Mucosa of rectum (tissue), 2 donors: ENCODE data around the gene POLD2.
A peak's percentile ranks its signal among the peaks of the same experiment; 100 is the strongest.

Source experiments
- H3K27ac ChIP-seq, 2 donors: one replicate each; pipeline ENCODE4 v1.7.0; 2013; ENCODE audit warnings: inconsistent platforms in 2 of 2, low read depth in 2 of 2, low read length in 2 of 2
- H3K27me3 ChIP-seq, 2 donors: one replicate each; pipeline ENCODE4 v1.7.0; 2013; ENCODE audit warnings: low read length in 2 of 2; ENCODE audit not compliant: control insufficient read depth in 2 of 2, insufficient read depth in 2 of 2
- H3K36me3 ChIP-seq, 2 donors: one replicate each; pipeline ENCODE4 v1.7.0; 2013; ENCODE audit warnings: low read length in 2 of 2; ENCODE audit not compliant: control insufficient read depth in 2 of 2, insufficient read depth in 2 of 2
- H3K4me1 ChIP-seq, 2 donors: one replicate each; pipeline ENCODE4 v1.7.0; 2013; ENCODE audit warnings: low read length in 2 of 2, mild to moderate bottlenecking in 1 of 2; ENCODE audit not compliant: control insufficient read depth in 2 of 2, insufficient read depth in 2 of 2
- H3K4me3 ChIP-seq, 2 donors: one replicate each; pipeline ENCODE4 v1.7.0; 2013; ENCODE audit warnings: low read length in 2 of 2
- H3K9ac ChIP-seq, 2 donors: one replicate each; pipeline ENCODE4 v1.7.0; 2013; ENCODE audit warnings: low read length in 2 of 2, low read depth in 1 of 2, mild to moderate bottlenecking in 1 of 2
- H3K9me3 ChIP-seq, 2 donors: one replicate each; pipeline ENCODE4 v1.7.0; 2013; ENCODE audit warnings: low read length in 2 of 2; ENCODE audit not compliant: control insufficient read depth in 2 of 2
- donor health status: healthy.
- donor health status: Normal muscosa, but diverticular disease.

POLD2 gene

GRCh38 chr7:44079331-44080021 lies 43.9 kb downstream of the POLD2 start:
- Histone ChIP-seq H3K27me3 (no peaks in the 10 kb centered on the region), H3K4me1 (peaks cover 4 to 9% of the 10 kb centered on the region in 2 donors), H3K9me3 (no peaks in the 10 kb centered on the region), H3K4me3 (no peak overlapping the region), H3K9ac (no peak overlapping the region), H3K27ac (no peak overlapping the region), H3K36me3 (peaks cover 37 to 55% of the 10 kb centered on the region in 2 donors)

- Histone ChIP-seq H3K9me3 (no peaks in the 10 kb centered on the region), H3K4me1 (peaks cover 14 to 16% of the 10 kb centered on the region in 2 donors), H3K4me3 (no peak overlapping the region), H3K27me3 (no peaks in the 10 kb centered on the region), H3K27ac (no peak overlapping the region), H3K36me3 (peaks cover 37 to 55% of the 10 kb centered on the region in 2 donors), H3K9ac (no peak overlapping the region)
Observed at GRCh38 chr7:44078521-44078920, 44.8 kb downstream of the POLD2 start.

- H3K4me1 ChIP-seq: peaks cover 22 to 24% of the 10 kb centered on the region in 2 donors
- no peak overlapping the region for H3K4me3 ChIP-seq
- H3K36me3 ChIP-seq: peaks cover 39 to 62% of the 10 kb centered on the region in 2 donors
- no peak overlapping the region for H3K27ac ChIP-seq
- no peak overlapping the region for H3K9ac ChIP-seq
- no peaks in the 10 kb centered on the region for H3K9me3 ChIP-seq
- H3K27me3 ChIP-seq: no peaks in the 10 kb centered on the region
Observed at GRCh38 chr7:44077681-44078091, 45.7 kb downstream of the POLD2 start.

GRCh38 chr7:44077061-44077460 lies 46.3 kb downstream of the POLD2 start:
- H3K27ac ChIP-seq: no peak overlapping the region
- no peak overlapping the region for H3K9ac ChIP-seq

GRCh38 chr7:44076101-44076895 lies 47.0 kb downstream of the POLD2 start:
- H3K27ac ChIP-seq: no peak overlapping the region
- H3K4me1 ChIP-seq: peaks cover 30 to 36% of the 10 kb centered on the region in 2 donors
- peaks cover 40 to 65% of the 10 kb centered on the region in 2 donors for H3K36me3 ChIP-seq

More at GRCh38 chr7:44077061-44077460, 46.3 kb downstream of the POLD2 start:
- Histone ChIP-seq H3K9me3 (no peaks in the 10 kb centered on the region), H3K27me3 (no peaks in the 10 kb centered on the region), H3K36me3 (peaks cover 40 to 65% of the 10 kb centered on the region in 2 donors), H3K4me3 (no peak overlapping the region), H3K4me1 (peaks cover 28 to 30% of the 10 kb centered on the region in 2 donors)

GRCh38 chr7:44075296-44076075 lies 47.9 kb downstream of the POLD2 start:
- no peak overlapping the region for H3K27ac ChIP-seq
- H3K9ac ChIP-seq: no peak overlapping the region
- no peaks in the 10 kb centered on the region for H3K27me3 ChIP-seq
- H3K4me3 ChIP-seq: no peak overlapping the region
- peaks cover 23 to 35% of the 10 kb centered on the region in 2 donors for H3K4me1 ChIP-seq
- H3K36me3 ChIP-seq: peaks cover 40 to 60% of the 10 kb centered on the region in 2 donors
- H3K9me3 ChIP-seq: no peaks in the 10 kb centered on the region

More at GRCh38 chr7:44076101-44076895, 47.0 kb downstream of the POLD2 start:
- Histone ChIP-seq H3K9ac (no peak overlapping the region), H3K9me3 (no peaks in the 10 kb centered on the region), H3K4me3 (no peak overlapping the region), H3K27me3 (no peaks in the 10 kb centered on the region)

- H3K4me3 ChIP-seq: no peak overlapping the region
- H3K36me3 ChIP-seq: peaks cover 38 to 49% of the 10 kb centered on the region in 2 donors
- peaks cover 23 to 35% of the 10 kb centered on the region in 2 donors for H3K4me1 ChIP-seq
- no peaks in the 10 kb centered on the region for H3K27me3 ChIP-seq
- peak overlapping the region; percentile 84 to 85 for H3K27ac ChIP-seq
- H3K9me3 ChIP-seq: no peaks in the 10 kb centered on the region
- H3K9ac ChIP-seq: peak overlapping the region; percentile 52 to 65
Observed at GRCh38 chr7:44074349-44074695, 49.0 kb downstream of the POLD2 start.

GRCh38 chr7:44073664-44074348 lies 49.5 kb downstream of the POLD2 start:
- Histone ChIP-seq H3K36me3 (peaks cover 33 to 44% of the 10 kb centered on the region in 2 donors), H3K9ac (peak overlapping the region; percentile 52 to 65)

GRCh38 chr7:44072364-44073231 lies 50.8 kb downstream of the POLD2 start:
- Histone ChIP-seq H3K4me3 (no peak overlapping the region), H3K27me3 (no peaks in the 10 kb centered on the region), H3K4me1 (peaks cover 23 to 35% of the 10 kb centered on the region in 2 donors), H3K27ac (peak overlapping the region; percentile 9 to 84), H3K36me3 (peaks cover 23 to 32% of the 10 kb centered on the region in 2 donors), H3K9ac (peak overlapping the region in 1 of 2 donors; percentile 65), H3K9me3 (no peaks in the 10 kb centered on the region)

More at GRCh38 chr7:44073664-44074348, 49.5 kb downstream of the POLD2 start:
- Histone ChIP-seq H3K27ac (peak overlapping the region; percentile 84 to 85), H3K27me3 (no peaks in the 10 kb centered on the region), H3K4me1 (peaks cover 23 to 35% of the 10 kb centered on the region in 2 donors), H3K9me3 (no peaks in the 10 kb centered on the region), H3K4me3 (peak overlapping the region; percentile 15 to 55)
